H1 (cell line): Measurements from ENCODE around the gene ABHD12B. TPM values are rescaled to one million over a fixed set of nuclear protein-coding genes. Genes with fewer than 3 reads are reported as not detected.
A peak's percentile ranks its signal among the peaks of the same experiment; 100 is the strongest.

Experiments
- CTCF ChIA-PET: fragments of 300-600 bp; sonication (Branson Sonifier 250); formaldehyde crosslinking; loops from one replicate; lab custom pipeline; 2021; ENCODE audit not compliant: partially characterized antibody; lab: Charles Lee
- POLR2A ChIA-PET: fragments of 300-600 bp; sonication (Branson Sonifier 250); formaldehyde crosslinking; loops from one replicate; lab custom pipeline; 2021; ENCODE audit warnings: inconsistent platforms; ENCODE audit not compliant: partially characterized antibody; lab: Charles Lee
- DNase-seq, 2 experiments: peaks; one replicate each; pipeline versions ENCODE4 v3.0.0 to v3.0.0-alpha.2; 2010 to 2022; ENCODE audit warnings: low spot score in 2 of 2, low read depth in 1 of 2, mixed read lengths in 1 of 2
- FAIRE-seq: peaks from 2 replicates; lab custom pipeline; 2011; peaks lifted over from hg19 to GRCh38; lab: Jason Lieb, UNC
- H2AFZ ChIP-seq: 2 replicates; pipeline ENCODE4 v1.8.1; 2012; ENCODE audit warnings: low read length, inconsistent platforms
- H2AK5ac ChIP-seq: 2 replicates; pipeline ENCODE4 v1.6.1; 2013; ENCODE audit warnings: low read depth, low read length
- H2BK120ac ChIP-seq: replicated peaks from 2 replicates; pipeline ENCODE3; 2013; ENCODE audit warnings: low read depth, low read length, inconsistent platforms
- H2BK12ac ChIP-seq: 2 replicates; pipeline ENCODE4 v1.6.1; 2013; ENCODE audit warnings: low read depth, low read length
- H2BK15ac ChIP-seq: 2 replicates; pipeline ENCODE4 v1.6.1; 2013; ENCODE audit warnings: low read length
- H2BK20ac ChIP-seq: 2 replicates; pipeline ENCODE4 v1.6.1; 2013; ENCODE audit warnings: low read length
- H2BK5ac ChIP-seq: 2 replicates; pipeline ENCODE4 v1.6.1; 2013; ENCODE audit warnings: low read depth, low read length
- H3K14ac ChIP-seq: 2 replicates; pipeline ENCODE4 v1.6.1; 2013; ENCODE audit warnings: inconsistent platforms; ENCODE audit not compliant: insufficient read length
- H3K18ac ChIP-seq: 2 replicates; pipeline ENCODE4 v1.6.1; 2013; ENCODE audit warnings: low read length; ENCODE audit errors: extremely low read depth
- H3K23ac ChIP-seq: 2 replicates; pipeline ENCODE4 v1.6.1; 2013; ENCODE audit warnings: inconsistent platforms; ENCODE audit not compliant: insufficient read length
- H3K23me2 ChIP-seq: 2 replicates; pipeline ENCODE4 v1.6.1; 2013; ENCODE audit warnings: low read depth, low read length
- H3K27ac ChIP-seq: 2 replicates; pipeline ENCODE4 v1.6.1; 2011; ENCODE audit warnings: low read depth, low read length, inconsistent platforms
- H3K27me3 ChIP-seq, 4 experiments: replicated peaks in 1 of 4; 1 replicate in 1 of 4; 2 replicates in 3 of 4; pipeline versions ENCODE4 v1.6.1 to v1.8.1; 2011 to 2013; ENCODE audit warnings: low read length in 3 of 4, mild to moderate bottlenecking in 3 of 4, inconsistent platforms in 2 of 4, mixed read lengths in 2 of 4, moderate library complexity in 1 of 4; ENCODE audit not compliant: control insufficient read depth in 3 of 4, insufficient read depth in 3 of 4; ENCODE audit errors: extremely low read depth in 1 of 4
- H3K36me3 ChIP-seq, 4 experiments: 2 replicates each; pipeline versions ENCODE4 v1.6.1 to v1.8.1; 2011 to 2013; ENCODE audit warnings: mild to moderate bottlenecking in 4 of 4, low read length in 3 of 4, moderate library complexity in 2 of 4, control low read depth in 1 of 4, inconsistent platforms in 1 of 4; ENCODE audit not compliant: insufficient read depth in 4 of 4, control insufficient read depth in 2 of 4
- H3K4ac ChIP-seq: replicated peaks from 2 replicates; pipeline ENCODE3; 2013; ENCODE audit warnings: low read length, low read depth, mixed read lengths, inconsistent platforms; ENCODE audit not compliant: insufficient read length
- H3K4me1 ChIP-seq, 4 experiments: replicated peaks in 1 of 4; 1 replicate in 1 of 4; 2 replicates in 3 of 4; pipeline versions ENCODE4 v1.6.1 to v1.8.1; 2011 to 2013; ENCODE audit warnings: low read length in 3 of 4, inconsistent platforms in 2 of 4, mixed read lengths in 1 of 4; ENCODE audit not compliant: insufficient read depth in 4 of 4, control insufficient read depth in 3 of 4
- H3K4me2 ChIP-seq, 2 experiments: 2 replicates each; pipeline versions ENCODE4 v1.6.1 to v1.8.1; 2011 to 2013; ENCODE audit warnings: low read depth in 2 of 2, low read length in 2 of 2, control low read depth in 1 of 2, inconsistent platforms in 1 of 2, mild to moderate bottlenecking in 1 of 2; ENCODE audit not compliant: insufficient read depth in 1 of 2
- H3K4me3 ChIP-seq, 4 experiments: fragments of 200-600, 300-600 bp in 1 of 4; sonication (generic), shearing (Covaris generic), sonication (Bioruptor Twin) in 1 of 4; 2 replicates each; pipeline versions ENCODE4 v1.5.1 to v1.8.1; 2011 to 2016; ENCODE audit warnings: low read length in 4 of 4, low read depth in 3 of 4, control low read depth in 2 of 4, inconsistent platforms in 2 of 4, mild to moderate bottlenecking in 2 of 4, mixed read lengths in 1 of 4, moderate library complexity in 1 of 4; ENCODE audit not compliant: insufficient read depth in 2 of 4; ENCODE audit errors: extremely low read depth in 1 of 4
- H3K56ac ChIP-seq: replicated peaks from 2 replicates; pipeline ENCODE3; 2013; ENCODE audit warnings: low read depth, mild to moderate bottlenecking, mixed read lengths, low read length, inconsistent platforms; ENCODE audit not compliant: insufficient read length
- H3K79me1 ChIP-seq: 2 replicates; pipeline ENCODE4 v1.6.1; 2013; ENCODE audit warnings: low read depth, low read length, control low read depth
- H3K79me2 ChIP-seq, 2 experiments: 2 replicates each; pipeline versions ENCODE4 v1.6.1 to v1.8.1; 2012 to 2013; ENCODE audit warnings: low read length in 2 of 2, mild to moderate bottlenecking in 2 of 2, inconsistent platforms in 1 of 2; ENCODE audit not compliant: insufficient read depth in 2 of 2, control insufficient read depth in 1 of 2
- H3K9ac ChIP-seq, 4 experiments: replicated peaks in 1 of 4; 1 replicate in 1 of 4; 2 replicates in 3 of 4; pipeline versions ENCODE4 v1.6.1 to v1.8.1; 2011 to 2013; ENCODE audit warnings: low read depth in 3 of 4, low read length in 3 of 4, control low read depth in 2 of 4, mild to moderate bottlenecking in 2 of 4, moderate library complexity in 2 of 4, inconsistent platforms in 1 of 4; ENCODE audit errors: extremely low read depth in 1 of 4
- H3K9me3 ChIP-seq, 2 experiments: 2 replicates each; pipeline versions ENCODE4 v1.6.1 to v1.8.1; 2012 to 2013; ENCODE audit warnings: mild to moderate bottlenecking in 2 of 2, moderate library complexity in 2 of 2, control low read depth in 1 of 2, inconsistent platforms in 1 of 2, low read depth in 1 of 2, low read length in 1 of 2, mixed read lengths in 1 of 2; ENCODE audit not compliant: insufficient read depth in 2 of 2
- H4K20me1 ChIP-seq, 2 experiments: replicated peaks in 1 of 2; 2 replicates each; pipeline versions ENCODE3 to v1.8.1; 2011 to 2013; ENCODE audit warnings: inconsistent platforms in 2 of 2, low read length in 2 of 2, mild to moderate bottlenecking in 1 of 2; ENCODE audit not compliant: insufficient read depth in 2 of 2, control insufficient read depth in 1 of 2
- H4K5ac ChIP-seq: 2 replicates; pipeline ENCODE4 v1.6.1; 2013; ENCODE audit warnings: low read length, low read depth, mixed read lengths, inconsistent platforms; ENCODE audit not compliant: insufficient read length
- H4K8ac ChIP-seq: 2 replicates; pipeline ENCODE4 v1.8.0; 2013; ENCODE audit warnings: mild to moderate bottlenecking, moderate library complexity, low read length, inconsistent platforms; ENCODE audit not compliant: insufficient read depth; ENCODE audit errors: extremely low read depth
- H4K91ac ChIP-seq: replicated peaks from 2 replicates; pipeline ENCODE3; 2013; ENCODE audit warnings: low read length, mixed read lengths, inconsistent platforms; ENCODE audit not compliant: insufficient read length
- KDM4A ChIP-seq: IDR thresholded peaks from one replicate; pipeline ENCODE4 v1.7.1; 2012; ENCODE audit warnings: low read depth, mild to moderate bottlenecking, moderate library complexity, low read length, inconsistent platforms; ENCODE audit not compliant: severe bottlenecking
- WGBS, 2 experiments: shearing (Covaris generic) in 1 of 2; methylation state at CpG; one replicate each; pipeline versions ENCODE4 v1.1.6 to v1.1.7; 2013 to 2015; ENCODE audit warnings: low lambda C conversion rate in 2 of 2, mixed read lengths in 2 of 2, inconsistent platforms in 1 of 2, low coverage in 1 of 2, missing lambda C conversion rate in 1 of 2; ENCODE audit not compliant: insufficient replicate concordance in 2 of 2, insufficient coverage in 1 of 2, insufficient read length in 1 of 2; ENCODE audit errors: extremely low coverage in 1 of 2, missing lambda C conversion rate in 1 of 2; 5-methylcytosine and 5-hydroxymethylcytosine counted together
- polyA plus RNA-seq, 7 experiments: library from polyadenylated mRNA; depleted of rRNA in 3 of 7; stranded (reverse) in 5 of 7; unstranded in 2 of 7; fragments of >200 nt in 5 of 7; fragments of 200-250 nt in 2 of 7; gene quantifications; 1 replicate in 5 of 7; 2 replicates in 1 of 7; 4 replicates in 1 of 7; pipeline versions ENCODE4 v1.2.1 to v1.2.3, GENCODE V29; 2011 to 2013; ENCODE audit warnings: missing spikeins in 2 of 7, mixed read lengths in 2 of 7
- total RNA-seq: library from RNA; stranded (reverse); fragmentation: NEBNext Ultra II Directional; extraction: Animal tissue kit (Norgen Biotek cat#: 25700); gene quantifications from 2 replicates; pipeline ENCODE4 v1.2.1, GENCODE V29; 2021

The ABHD12B gene
- total and polyA plus RNA-seq, 2 of the 8 experiments (the other 6 are each of a cell fraction or from before 2014, with no cell fraction given): 4.0 to 102 TPM

GRCh38 chr14:50943943-50944646 lies 72.2 kb downstream of the ABHD12B start, which contains the start of gene PYGL:
PYGL (minus strand) TSS chr14:50944483; CDS start chr14:50944403, 80 bp downstream.
- H3K4me1 ChIP-seq: peaks cover 0 to 4% (median 1%) of the 10 kb centered on the region in 4 experiments; a peak in 4 of 7 replicates
- H3K79me1 ChIP-seq: peaks cover 2% of the 10 kb centered on the region; the same call in 1 of the 2 replicates
- H3K79me2 ChIP-seq: no peaks in the 10 kb centered on the region
- peak within 1 kb of the TSS; percentile 95 for H2AFZ ChIP-seq
- H2BK15ac ChIP-seq: peak within 1 kb of the TSS; percentile 92; the same call in 1 of the 2 replicates
- peak within 1 kb of the TSS; percentile 65 for H3K56ac ChIP-seq
- H3K14ac ChIP-seq: no peak within 1 kb of the TSS
- H3K9me3 ChIP-seq: peaks cover 0 to under 1% of the 10 kb centered on the region in 2 experiments; a peak in 1 of 4 replicates
- H3K9ac ChIP-seq: peak within 1 kb of the TSS; percentile 58 to 73 (median 66)
- FAIRE-seq (no peak), DNase-seq (peak in 1 of 2 experiments; percentile 88)
- H2AK5ac ChIP-seq: no peak within 1 kb of the TSS
- H3K23me2 ChIP-seq: peaks cover 18% of the 10 kb centered on the region
- peak within 1 kb of the TSS; percentile 66; the same call in 1 of the 2 replicates for H2BK5ac ChIP-seq
- peak within 1 kb of the TSS; percentile 96 for H4K91ac ChIP-seq
- peak within 1 kb of the TSS; percentile 97; the same call in 1 of the 2 replicates for H2BK12ac ChIP-seq
- no peaks in the 10 kb centered on the region for H4K20me1 ChIP-seq
- no peak within 1 kb of the TSS for H3K23ac ChIP-seq
- peak within 1 kb of the TSS; percentile 50 for H2BK120ac ChIP-seq
- ChIA-PET POLR2A (interaction anchor here (0.7 to 1.9 kb wide), 6 partner anchors 9 to 162 kb away, joined by 3 to 7 read pairs (median 4); no protein-coding TSS in a partner anchor), CTCF (interaction anchor here (0.9 to 1.3 kb wide), 3 partner anchors 9 to 835 kb away, joined by 3 to 4 read pairs (median 3); no protein-coding TSS in a partner anchor)
- H4K8ac ChIP-seq: no peak within 1 kb of the TSS; the same call in none of the 2 replicates
- peak within 1 kb of the TSS; percentile 27; the same call in 1 of the 2 replicates for H3K27ac ChIP-seq
- H3K4ac ChIP-seq: no peak within 1 kb of the TSS
- 0 out of 7 replicates have a peak, but pooled peaks cover 0 to 2% (median 0%) of the 10 kb centered on the region in 4 experiments for H3K27me3 ChIP-seq
- WGBS, 2 experiments: 0% methylated on average over 48 of the region's 74 CpGs; no CpG with 5 or more reads in 1 of the 2 experiments
- no peak within 1 kb of the TSS for H2BK20ac ChIP-seq
- H3K18ac ChIP-seq: peak within 1 kb of the TSS; percentile 88
- peak within 1 kb of the TSS; percentile 53 to 89 (median 78) for H3K4me3 ChIP-seq
- H4K5ac ChIP-seq: no peak within 1 kb of the TSS
- no peaks in the 10 kb centered on the region; a peak in 1 of 8 replicates for H3K36me3 ChIP-seq
- peak within 1 kb of the TSS; percentile 97 to 98 for H3K4me2 ChIP-seq
- TF ChIP-seq KDM4A: peak; percentile 96
